Pulmonary artery endothelial cell (primary cell): ENCODE results near the gene ZNF14. TPM values are rescaled to one million over a fixed set of nuclear protein-coding genes. Genes with fewer than 3 reads are reported as not detected.

Experiments
- total RNA-seq: library from RNA; depleted of rRNA; stranded (reverse); fragments of >200 nt; gene quantifications from 2 replicates; pipeline ENCODE4 v1.2.3, GENCODE V29; 2014

The ZNF14 gene
- total RNA-seq, 1 donor from 2014 or later, result 3.7 TPM

Other genes with a start within 250 kb of the ZNF14 start
- gene TSSK6, start 217.6 kb downstream of the ZNF14 start, total RNA-seq, result 0.79 and 1.3 TPM in 2 replicates
- gene NDUFA13, start 216.9 kb downstream of the ZNF14 start, total RNA-seq, result 152 and 173 TPM in 2 replicates
- gene YJEFN3, start 204.2 kb downstream of the ZNF14 start, total RNA-seq, result 0.13 and 0.28 TPM in 2 replicates
- not detected in 2 replicates for gene CILP2, start 194.8 kb downstream of the ZNF14 start, total RNA-seq
- 0.07 TPM in 2 replicates for gene PBX4, start 114.4 kb downstream of the ZNF14 start, total RNA-seq
- 0.33 and 0.53 TPM in 2 replicates for gene LPAR2, start 104.9 kb downstream of the ZNF14 start, total RNA-seq
- gene GMIP, start 89.5 kb downstream of the ZNF14 start, total RNA-seq, result 7.2 and 9.2 TPM in 2 replicates
- gene ATP13A1, start 69.4 kb downstream of the ZNF14 start, total RNA-seq, result 21.9 and 26.6 TPM in 2 replicates
- 11.0 and 15.7 TPM in 2 replicates for gene ZNF101, start 64.3 kb downstream of the ZNF14 start, total RNA-seq
- 1.4 and 8.0 TPM in 2 replicates for gene ZNF506, start 88.6 kb upstream of the ZNF14 start, total RNA-seq
- 1.7 and 3.5 TPM in 2 replicates for gene ZNF253, start 132.8 kb upstream of the ZNF14 start, total RNA-seq
- gene ZNF93, start 167.8 kb upstream of the ZNF14 start, total RNA-seq, result 3.9 and 7.3 TPM in 2 replicates